CD4-positive, alpha-beta T cell (primary cell): Measurements from ENCODE around the gene PHF23. TPM values are rescaled to one million over a fixed set of nuclear protein-coding genes. Genes with fewer than 3 reads are reported as not detected.
A peak's percentile ranks its signal among the peaks of the same experiment; 100 is the strongest.
"Not testable (repeated sequence)": the region's sequence is repeated elsewhere in the genome, so short reads cannot be mapped to it uniquely, and the experiment has no call there.

Source experiments
- ATAC-seq: fragments of 200-7000 bp; cut with Tn5 transposase; one replicate; pipeline ENCODE4 v1.10.0; 2022; ENCODE audit warnings: mild to moderate bottlenecking; ENCODE audit not compliant: poor library complexity
- CTCF ChIA-PET: fragments of 350-600 bp; sonication (Branson Sonifier 250); formaldehyde crosslinking; loops from one replicate; lab custom pipeline; 2021; ENCODE audit warnings: antibody characterized with exemption, inconsistent platforms; lab: Charles Lee
- POLR2A ChIA-PET: fragments of 350-600 bp; sonication (Branson Sonifier 250); formaldehyde crosslinking; loops from one replicate; lab custom pipeline; 2021; ENCODE audit warnings: antibody characterized with exemption, inconsistent platforms; lab: Charles Lee
- DNase-seq, 14 experiments: peaks; one replicate each; pipeline ENCODE4 v3.0.0-alpha.2; 2013 to 2020; ENCODE audit warnings: mixed read lengths in 2 of 14
- H3K27ac ChIP-seq, 2 donors: one replicate each; pipeline versions ENCODE4 v1.5.1 to v1.7.0; 2013; ENCODE audit warnings: low read length in 2 of 2, low read depth in 1 of 2, mild to moderate bottlenecking in 1 of 2
- H3K27me3 ChIP-seq, 2 experiments: 1 replicate in 1 of 2; 2 replicates in 1 of 2; pipeline versions ENCODE4 v1.6.1 to v1.7.0; 2013; ENCODE audit warnings: low read length in 2 of 2, control low read depth in 1 of 2, mild to moderate bottlenecking in 1 of 2, moderate library complexity in 1 of 2; ENCODE audit not compliant: insufficient read depth in 2 of 2, control insufficient read depth in 1 of 2
- H3K36me3 ChIP-seq: one replicate; pipeline ENCODE4 v1.6.1; 2013; ENCODE audit warnings: low read length, control low read depth; ENCODE audit not compliant: insufficient read depth
- H3K4me1 ChIP-seq: one replicate; pipeline ENCODE4 v1.6.1; 2013; ENCODE audit warnings: low read length, control low read depth; ENCODE audit not compliant: insufficient read depth
- H3K4me3 ChIP-seq: one replicate; pipeline ENCODE4 v1.5.1; 2013; ENCODE audit warnings: mild to moderate bottlenecking, low read length, moderate library complexity
- H3K9me3 ChIP-seq, 2 experiments: 1 replicate in 1 of 2; 2 replicates in 1 of 2; pipeline versions ENCODE4 v1.6.1 to v1.7.0; 2013; ENCODE audit warnings: low read length in 2 of 2, mild to moderate bottlenecking in 2 of 2, control low read depth in 1 of 2, moderate library complexity in 1 of 2; ENCODE audit not compliant: control insufficient read depth in 1 of 2, insufficient read depth in 1 of 2
- H3K27ac Mint-ChIP-seq: one replicate; pipeline ENCODE4 v1.8.0; 2020; ENCODE audit warnings: mixed read lengths
- H3K27me3 Mint-ChIP-seq: one replicate; pipeline ENCODE4 v1.8.0; 2021; ENCODE audit warnings: mixed read lengths
- H3K36me3 Mint-ChIP-seq: one replicate; pipeline ENCODE4 v1.8.0; 2021; ENCODE audit warnings: low read depth, mixed read lengths
- H3K4me1 Mint-ChIP-seq: one replicate; pipeline ENCODE4 v1.8.0; 2021; ENCODE audit warnings: low read depth, mixed read lengths
- H3K4me3 Mint-ChIP-seq: one replicate; pipeline ENCODE4 v1.8.0; 2020; ENCODE audit warnings: mild to moderate bottlenecking, mixed read lengths
- H3K9me3 Mint-ChIP-seq: one replicate; pipeline ENCODE4 v1.8.0; 2020; ENCODE audit warnings: mixed read lengths
- CTCF ChIP-seq: fragments of 200-600 bp; IDR thresholded peaks from one replicate; pipeline ENCODE4 v1.8.0; 2022; ENCODE audit warnings: antibody characterized with exemption, mild to moderate bottlenecking
- intact Hi-C, 2 experiments: fragments of 100-400 bp; cut with DNase I in 1 of 2; cut with micrococcal nuclease in 1 of 2; formaldehyde crosslinking; loops; one replicate each; pipeline versions ENCODE4 v1.15.1 to v1.9.0; 2023 to 2025; cut with DNase I, micrococcal nuclease
- total RNA-seq, 174 experiments: library from RNA in 2 of 174; stranded (reverse) in 2 of 174; gene quantifications; one replicate each; pipeline ENCODE4 v1.2.3 and lab custom pipeline; 2021 to 2026

The PHF23 gene
- total RNA-seq, 2 experiments from 2014 or later, result 4.5 to 5.1 TPM

GRCh38 chr17:7248796-7249195 is 9.5 kb upstream of the PHF23 start:
- peaks cover 31% of the 10 kb centered on the region for H3K36me3 ChIP-seq
- no peaks in the 10 kb centered on the region for H3K9me3 Mint-ChIP-seq
- peak overlapping the region; percentile 94 for H3K4me3 Mint-ChIP-seq
- H3K4me1 Mint-ChIP-seq, result peaks cover 45% of the 10 kb centered on the region
- H3K27ac ChIP-seq, result no peak overlapping the region
- ATAC-seq (no peak), DNase-seq (peak in 1 of 14 experiments; percentile 11)
- no peak overlapping the region for H3K4me3 ChIP-seq
- H3K4me1 ChIP-seq, result peaks cover 36% of the 10 kb centered on the region
- CTCF ChIA-PET, result interaction anchor here (0.7 to 1.6 kb wide), 3 partner anchors 21 to 47 kb away, joined by 3 to 4 read pairs (median 4); no protein-coding TSS in a partner anchor
- intact Hi-C loops, result no loop called here
- no peaks in the 10 kb centered on the region for H3K27me3 Mint-ChIP-seq
- H3K36me3 Mint-ChIP-seq, result peaks cover 45% of the 10 kb centered on the region
- no peaks in the 10 kb centered on the region for H3K27me3 ChIP-seq
- H3K27ac Mint-ChIP-seq, result peak overlapping the region; percentile 100
- H3K9me3 ChIP-seq, result no peaks in the 10 kb centered on the region
- no peak for TF ChIP-seq CTCF
- POLR2A ChIA-PET, result interaction anchor here (0.5 to 3.4 kb wide), 3 partner anchors 8 to 379 kb away, joined by 3 to 54 read pairs (median 4); partner anchors contain the start of genes GABARAP, PHF23 and SAT2

- Histone ChIP-seq H3K36me3 (peaks cover 32% of the 10 kb centered on the region), H3K4me1 (peaks cover 34% of the 10 kb centered on the region), H3K9me3 (no peaks in the 10 kb centered on the region), H3K4me3 (no peak overlapping the region), H3K27ac (no peak overlapping the region), H3K27me3 (no peaks in the 10 kb centered on the region)
- ChIA-PET CTCF (no interaction called here), POLR2A (no interaction called here)
- Mint-ChIP-seq H3K4me3 (peak overlapping the region; percentile 36), H3K4me1 (peaks cover 42% of the 10 kb centered on the region), H3K27me3 (peaks cover 4% of the 10 kb centered on the region), H3K27ac (peak overlapping the region; percentile 54), H3K9me3 (no peaks in the 10 kb centered on the region), H3K36me3 (peaks cover 41% of the 10 kb centered on the region)
- no peak for TF ChIP-seq CTCF
- ATAC-seq (no peak), DNase-seq (no peak)
- intact Hi-C loops, result no loop called here
Observed at GRCh38 chr17:7246779-7247178, 7.5 kb upstream of the PHF23 start.

- H3K27me3 Mint-ChIP-seq, H3K27me3 ChIP-seq, H3K9me3 ChIP-seq, H3K4me3 ChIP-seq, intact Hi-C loops, H3K9me3 Mint-ChIP-seq, ATAC-seq: not testable (repeated sequence)
- POLR2A ChIA-PET, result interaction anchor here (1.9 to 17.0 kb wide), 4 partner anchors 7 to 443 kb away, joined by 14 to 234 read pairs (median 37); partner anchors contain the start of genes ACADVL, CTDNEP1, DLG4 and DVL2
- H3K27ac Mint-ChIP-seq, result peak overlapping the region; percentile 93
- H3K36me3 Mint-ChIP-seq, result peaks cover 68% of the 10 kb centered on the region
- peaks cover 43% of the 10 kb centered on the region for H3K36me3 ChIP-seq
- H3K4me3 Mint-ChIP-seq, result peak overlapping the region; percentile 35
- H3K27ac ChIP-seq, result peak overlapping the region in 1 of 2 donors; percentile 85
- CTCF ChIA-PET, result interaction anchor here (3.8 kb wide), 1 partner anchor 24 kb away, joined by 20 read pairs; the partner anchor contains the start of genes ACADVL and DLG4
- H3K4me1 ChIP-seq, result peaks cover 34% of the 10 kb centered on the region
- peak in 1 of 14 experiments; percentile 34 for DNase-seq
- peaks cover 45% of the 10 kb centered on the region for H3K4me1 Mint-ChIP-seq
Observed at GRCh38 chr17:7243838-7244237, 4.6 kb upstream of the PHF23 start.

- ChIA-PET POLR2A (interaction anchor here (1.2 to 17.0 kb wide), 15 partner anchors 7 to 443 kb away, joined by 3 to 234 read pairs (median 8); partner anchors contain the start of genes ACADVL, ACAP1, CLDN7 and CTDNEP1), CTCF (interaction anchor here (3.8 kb wide), 1 partner anchor 23 kb away, joined by 20 read pairs; the partner anchor contains the start of genes ACADVL and DLG4)
- H3K4me3 Mint-ChIP-seq, result peak overlapping the region; percentile 94
- H3K9me3 Mint-ChIP-seq, result no peaks in the 10 kb centered on the region
- ATAC-seq, result no peak
- peaks cover 4% of the 10 kb centered on the region for H3K27me3 Mint-ChIP-seq
- intact Hi-C loops, result no loop called here
- peaks cover 71% of the 10 kb centered on the region for H3K36me3 Mint-ChIP-seq
- peaks cover 30% of the 10 kb centered on the region for H3K4me1 ChIP-seq
- no peaks in the 10 kb centered on the region for H3K27me3 ChIP-seq
- no peak for TF ChIP-seq CTCF
- peak overlapping the region; percentile 77 for H3K4me3 ChIP-seq
- peaks cover 40% of the 10 kb centered on the region for H3K4me1 Mint-ChIP-seq
- H3K27ac ChIP-seq, result peak overlapping the region; percentile 85 to 97
- H3K36me3 ChIP-seq, result peaks cover 41% of the 10 kb centered on the region
- H3K27ac Mint-ChIP-seq, result peak overlapping the region; percentile 93
- no peak for DNase-seq
- H3K9me3 ChIP-seq, result no peaks in the 10 kb centered on the region
Observed at GRCh38 chr17:7243453-7243729, 4.1 kb upstream of the PHF23 start.
